Measurements from ENCODE around the gene UBQLN4.

- TF ChIP-seq NONO (IDR thresholded peaks at IDR 0.05; ENCODE audit: low read depth in 2 of 2, low read length in 1 of 2), result no peak
- TF ChIP-seq NFRKB (IDR thresholded peaks at IDR 0.05; ENCODE audit: low read depth), result no peak
- no peak for TF ChIP-seq CTCF (IDR thresholded peaks at IDR 0.05 in 2 of 3, conservative IDR thresholded peaks at IDR 0.05 in 1 of 3; ENCODE audit: insufficient read depth in 2 of 3, low read depth in 1 of 3, low read length in 3 of 3)
- TF ChIP-seq BCLAF1 (IDR thresholded peaks at IDR 0.05; ENCODE audit: borderline replicate concordance in 1 of 2, control insufficient read depth in 1 of 2, low read depth in 2 of 2, low read length in 1 of 2), result no peak
- TF ChIP-seq ZNF232 (CRISPR knock-in tag; IDR thresholded peaks at IDR 0.05), result no peak
- TF ChIP-seq E2F4 (CRISPR knock-in tag; IDR thresholded peaks at IDR 0.05; ENCODE audit: low read depth), result no peak
- no peak for TF ChIP-seq SREBF2 (CRISPR knock-in tag; IDR thresholded peaks at IDR 0.05)
- no peak for TF ChIP-seq ZHX1 (conservative IDR thresholded peaks at IDR 0.05; ENCODE audit: low read length)
- TF ChIP-seq FOS (IDR thresholded peaks at IDR 0.05; ENCODE audit: extremely low read depth, insufficient read length), result no peak
- TF ChIP-seq BHLHE40 (IDR thresholded peaks at IDR 0.05; ENCODE audit: low read length), result no peak
Observed at GRCh38 chr1:156021093-156021428, 32.5 kb downstream of the UBQLN4 start.
